LNCAP (cell line): ENCODE results near the gene AKR7A2.

Experiments used
- TF ChIP-seq, protein P1 (sequence below): fragments of 450-650 bp; IDR thresholded peaks from 2 replicates; pipeline ENCODE4 v1.5.1; 2017; ENCODE audit warnings: mild to moderate bottlenecking

AKR7A2 gene

GRCh38 chr1:19313636-19313959 is 1.7 kb upstream of the AKR7A2 start:
- TF ChIP-seq, protein P1, sequence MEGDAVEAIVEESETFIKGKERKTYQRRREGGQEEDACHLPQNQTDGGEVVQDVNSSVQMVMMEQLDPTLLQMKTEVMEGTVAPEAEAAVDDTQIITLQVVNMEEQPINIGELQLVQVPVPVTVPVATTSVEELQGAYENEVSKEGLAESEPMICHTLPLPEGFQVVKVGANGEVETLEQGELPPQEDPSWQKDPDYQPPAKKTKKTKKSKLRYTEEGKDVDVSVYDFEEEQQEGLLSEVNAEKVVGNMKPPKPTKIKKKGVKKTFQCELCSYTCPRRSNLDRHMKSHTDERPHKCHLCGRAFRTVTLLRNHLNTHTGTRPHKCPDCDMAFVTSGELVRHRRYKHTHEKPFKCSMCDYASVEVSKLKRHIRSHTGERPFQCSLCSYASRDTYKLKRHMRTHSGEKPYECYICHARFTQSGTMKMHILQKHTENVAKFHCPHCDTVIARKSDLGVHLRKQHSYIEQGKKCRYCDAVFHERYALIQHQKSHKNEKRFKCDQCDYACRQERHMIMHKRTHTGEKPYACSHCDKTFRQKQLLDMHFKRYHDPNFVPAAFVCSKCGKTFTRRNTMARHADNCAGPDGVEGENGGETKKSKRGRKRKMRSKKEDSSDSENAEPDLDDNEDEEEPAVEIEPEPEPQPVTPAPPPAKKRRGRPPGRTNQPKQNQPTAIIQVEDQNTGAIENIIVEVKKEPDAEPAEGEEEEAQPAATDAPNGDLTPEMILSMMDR, result no peak

GRCh38 chr1:19312782-19313635 is 1.1 kb upstream of the AKR7A2 start:
- TF ChIP-seq, protein P1, result no peak

GRCh38 chr1:19311503-19311930 is 427 bp downstream of the AKR7A2 start:
- TF ChIP-seq, protein P1, result no peak

DNA sequence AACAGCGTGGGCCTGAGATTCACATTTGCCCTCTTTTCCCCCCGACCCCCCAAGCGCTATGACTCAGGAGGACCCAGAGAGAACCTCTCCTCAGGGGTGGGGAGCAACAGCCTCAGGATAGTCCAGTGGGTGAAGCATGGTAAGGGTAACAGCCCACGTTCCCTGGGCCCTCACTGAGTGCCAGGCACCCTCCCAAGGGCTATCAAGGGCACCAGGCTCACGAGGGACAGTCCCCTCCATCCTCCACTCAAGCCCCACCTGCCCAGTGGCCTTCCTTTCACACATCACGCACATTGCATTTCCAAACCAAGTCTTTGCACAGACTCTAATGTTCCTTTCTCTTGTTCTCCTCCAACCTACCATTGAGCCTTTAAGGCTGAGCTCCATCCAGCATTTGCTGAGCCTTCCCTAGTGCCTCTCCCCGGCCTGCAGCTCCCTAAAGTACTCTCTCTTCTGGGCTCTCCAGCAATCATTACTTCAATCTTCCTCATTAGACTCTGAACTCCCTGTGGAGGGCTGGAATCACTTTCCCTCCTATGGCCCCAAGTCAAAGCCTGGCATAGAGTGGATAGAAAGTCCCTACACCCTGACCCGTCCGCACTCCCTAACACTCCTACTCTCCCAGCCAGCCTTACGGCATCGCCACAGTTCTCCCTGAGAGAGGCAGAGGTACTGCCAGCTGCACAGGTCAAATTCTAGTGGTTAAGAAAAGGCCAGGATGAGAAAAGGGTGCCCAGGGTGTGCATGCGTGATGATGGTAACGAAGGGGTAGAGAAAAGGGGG is 1.0 kb downstream of the AKR7A2 start:
- TF ChIP-seq, protein P1, result no peak

GRCh38 chr1:19310061-19310460 is 1.9 kb downstream of the AKR7A2 start:
- TF ChIP-seq, protein P1, result no peak

GRCh38 chr1:19309123-19309813 is 2.7 kb downstream of the AKR7A2 start:
- TF ChIP-seq, protein P1, result no peak

- TF ChIP-seq, protein P1, result no peak
Observed at GRCh38 chr1:19308509-19308907, 3.4 kb downstream of the AKR7A2 start.
